Measurements from ENCODE around the gene PCSK9.

PCSK9 gene

DNA sequence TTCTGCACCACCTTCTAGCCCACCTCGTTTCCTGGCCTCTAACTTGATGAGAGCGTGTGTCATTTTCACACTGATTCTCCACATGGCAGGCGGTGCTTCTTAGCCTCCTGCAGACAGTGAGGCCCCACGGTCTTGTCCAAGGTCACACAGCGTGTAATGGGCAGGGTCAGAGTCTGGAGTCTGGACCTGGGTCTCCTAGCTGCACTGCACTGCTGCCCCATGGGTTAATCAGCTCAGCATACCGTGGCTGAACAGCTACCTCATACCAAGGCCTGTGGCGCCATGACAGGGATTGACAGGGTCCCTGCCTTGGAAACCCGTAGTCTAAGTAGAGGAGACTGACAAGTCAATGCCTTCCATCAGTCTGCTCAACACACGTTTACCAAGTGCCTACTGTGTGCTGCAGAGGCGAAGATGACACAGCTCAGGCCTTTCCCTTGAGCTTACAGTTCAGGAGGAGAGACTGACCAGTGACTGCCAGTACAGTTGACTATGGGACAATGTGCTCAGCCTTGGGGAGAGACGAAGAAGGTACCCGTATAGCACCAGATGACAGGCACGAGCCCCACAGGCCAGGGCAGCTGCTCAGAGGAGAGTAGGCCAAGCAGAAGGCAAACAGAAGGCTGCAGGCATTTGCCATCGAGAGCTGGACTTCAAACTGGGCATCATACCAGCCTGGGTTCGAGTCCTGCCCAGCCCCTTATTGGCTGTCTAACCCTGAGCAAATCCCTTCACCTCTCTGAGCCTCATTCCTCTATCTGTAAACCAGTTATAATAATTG, 5.5 kb downstream of the PCSK9 start:
- DNase-seq (ENCODE audit: low spot score) = no peak

DNA sequence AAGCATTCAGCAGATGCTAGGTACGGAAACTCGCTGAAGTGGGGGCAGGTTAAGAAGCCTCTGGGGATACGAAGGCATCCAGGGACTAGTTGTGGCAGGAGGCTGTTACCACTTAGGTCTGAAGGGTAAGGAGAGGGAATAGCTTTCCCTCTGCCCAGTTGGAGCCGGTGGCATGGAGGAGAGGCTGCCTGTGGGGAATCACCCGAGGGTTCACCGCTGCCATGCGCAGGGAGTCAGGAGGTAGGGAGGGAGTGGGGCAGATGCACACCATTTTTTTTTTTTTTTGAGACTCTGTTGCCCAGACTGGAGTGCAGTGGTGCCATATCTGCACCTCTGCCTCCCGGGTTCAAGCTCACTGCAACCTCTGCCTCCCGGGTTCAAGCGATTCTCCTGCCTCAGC, 6.1 kb downstream of the PCSK9 start:
- DNase-seq (ENCODE audit: low spot score) = no peak

DNA sequence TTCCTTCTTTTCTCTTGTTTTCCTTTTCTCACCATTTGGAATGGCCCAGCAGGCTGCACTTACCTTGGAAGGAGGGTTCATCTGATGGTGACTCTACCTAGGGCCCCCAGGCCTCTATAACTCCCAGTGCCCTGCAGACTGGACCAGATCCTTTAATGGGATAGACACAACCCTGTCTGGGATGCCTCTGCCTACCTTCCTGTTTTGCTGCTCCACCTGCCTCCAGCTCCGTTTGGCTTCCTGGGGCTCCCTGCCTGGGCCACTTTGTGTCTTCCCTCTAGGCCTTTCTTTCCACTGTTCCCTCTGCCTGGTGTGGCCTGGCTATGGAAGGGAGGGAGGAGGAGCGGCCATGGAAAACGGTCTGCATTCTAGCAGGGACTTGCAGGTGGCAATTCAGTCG, 7.5 kb downstream of the PCSK9 start:
- no peak for DNase-seq (ENCODE audit: low spot score)

DNA sequence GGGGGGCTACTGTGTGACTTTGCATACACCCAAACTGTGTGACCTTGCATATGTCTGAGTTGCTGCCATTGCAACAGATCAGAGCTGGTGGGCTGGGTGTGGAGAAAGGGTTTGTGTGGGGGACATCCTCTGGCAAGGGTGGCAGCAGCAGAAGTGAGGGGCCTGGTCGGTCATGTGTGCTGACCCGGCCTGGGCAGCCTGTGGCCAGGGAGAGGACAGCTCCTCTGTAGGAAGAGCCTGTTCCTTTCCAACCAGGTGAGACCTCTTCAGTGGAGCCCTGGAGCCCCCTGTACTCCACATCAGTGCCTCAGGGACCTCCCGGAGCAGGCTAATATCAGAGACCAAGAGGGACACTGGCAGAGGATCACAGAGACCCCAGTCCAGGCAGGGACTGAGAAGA, 8.3 kb downstream of the PCSK9 start:
- no peak for DNase-seq (ENCODE audit: low spot score)

DNA sequence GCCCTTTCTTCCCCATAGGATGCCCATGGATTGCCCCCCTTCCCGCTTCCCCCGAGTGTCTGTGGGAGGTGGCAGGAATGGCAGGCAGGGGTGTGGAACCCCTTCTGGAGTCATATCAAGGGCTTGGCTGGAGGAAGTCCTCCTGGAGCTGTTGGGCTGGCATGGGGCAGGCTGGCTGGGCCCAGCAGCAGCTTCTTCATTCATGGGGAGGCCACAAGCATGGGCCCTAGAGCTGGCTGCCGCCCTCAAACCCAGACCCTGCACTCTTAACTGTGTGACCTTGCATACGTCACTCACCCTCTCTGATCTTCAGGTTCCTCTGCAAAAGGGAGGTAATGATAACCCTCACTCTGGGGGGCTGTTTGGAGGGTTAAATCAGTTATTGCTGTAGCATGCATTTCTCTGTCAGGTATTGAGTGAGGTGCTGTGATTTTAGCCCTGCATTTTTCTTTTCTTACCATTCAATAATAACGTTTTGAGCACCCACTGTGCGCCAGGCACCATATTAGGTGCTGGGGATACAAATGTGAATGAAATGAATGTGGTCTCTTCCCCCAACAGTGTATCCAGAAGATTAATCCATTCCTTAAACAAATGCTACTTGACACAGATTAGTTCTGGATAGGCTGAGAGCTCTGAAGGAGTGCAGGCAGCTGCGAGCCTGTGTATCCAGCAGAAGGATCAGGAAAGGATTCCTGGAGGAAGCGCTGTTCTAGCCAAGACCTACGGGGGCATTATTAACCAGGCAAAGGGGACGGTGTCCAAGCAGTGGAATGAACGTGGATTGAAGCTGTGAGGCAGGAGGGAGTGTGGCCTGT, 9.3 kb downstream of the PCSK9 start:
- DNase-seq (ENCODE audit: low spot score) = no peak

DNA sequence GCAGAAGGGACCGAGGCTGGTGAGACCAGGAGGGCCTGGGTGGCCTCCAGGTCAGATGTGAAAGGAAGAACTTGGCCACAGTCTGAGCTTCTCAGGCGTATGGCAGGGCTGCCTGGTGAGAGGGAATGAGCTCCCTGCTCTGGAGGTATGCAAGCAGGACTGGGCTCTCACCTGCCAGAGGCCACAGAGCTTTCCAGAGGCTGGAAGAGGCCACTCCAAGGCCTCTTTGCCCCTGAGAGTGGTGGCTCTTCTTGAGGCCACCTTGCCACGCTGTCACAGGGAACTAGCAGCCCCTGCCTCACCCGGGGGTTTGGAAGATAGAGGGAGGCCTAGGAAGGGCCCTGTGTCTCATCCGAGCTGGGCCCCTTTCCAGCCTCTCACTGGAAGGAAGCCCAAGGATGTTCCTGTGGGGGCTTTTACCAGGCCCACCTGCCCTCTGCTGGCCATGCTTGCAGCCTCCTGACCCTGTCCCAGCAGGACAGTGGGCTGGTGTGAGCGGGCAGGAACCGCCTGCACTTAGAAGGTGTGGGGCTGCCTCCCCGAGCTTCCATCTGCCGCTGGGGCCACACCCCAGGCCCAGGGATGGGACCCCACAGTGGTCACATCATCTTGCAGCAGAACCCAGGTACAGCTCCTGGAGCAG, 10.0 kb downstream of the PCSK9 start:
- DNase-seq (ENCODE audit: low spot score) = no peak

DNA sequence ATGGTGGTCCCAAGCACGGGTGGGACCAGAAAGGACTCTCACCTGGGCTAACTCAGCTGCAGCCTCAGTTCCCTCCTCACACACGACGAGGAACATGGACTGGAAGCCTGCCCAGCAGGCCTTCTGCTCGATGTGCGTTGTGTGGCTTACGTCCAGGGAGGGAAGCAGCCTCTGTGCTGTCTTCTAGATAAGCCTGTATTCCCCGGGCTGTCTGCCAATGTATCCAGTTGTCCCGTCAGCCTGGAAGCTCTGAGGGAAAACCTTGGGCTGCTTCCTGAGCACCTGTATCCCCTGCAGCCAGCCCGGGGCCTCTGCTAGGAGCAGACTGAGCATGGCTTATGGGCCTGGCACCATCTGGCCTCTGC, 10.5 kb downstream of the PCSK9 start:
- DNase-seq (ENCODE audit: low spot score) = no peak

DNA sequence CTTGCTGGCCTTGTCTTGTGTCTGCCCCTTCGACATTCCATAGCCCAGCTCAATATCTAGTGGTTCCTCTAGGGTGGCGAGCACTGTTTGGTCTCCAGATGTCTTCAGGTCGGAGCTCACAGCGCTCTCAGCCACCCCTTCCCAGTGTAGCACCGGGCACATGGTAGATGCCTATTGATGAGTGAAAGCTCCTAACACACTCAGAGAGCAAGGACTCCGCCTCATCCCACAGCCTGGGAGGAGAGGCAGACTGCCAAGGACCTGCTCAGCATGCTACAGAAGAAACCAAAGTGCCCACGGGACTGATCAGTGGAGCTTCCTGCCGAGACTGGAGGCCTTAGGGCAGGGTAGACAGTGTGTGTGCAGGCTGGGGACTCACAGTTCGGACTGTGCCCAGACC, 10.9 kb downstream of the PCSK9 start:
- DNase-seq (ENCODE audit: low spot score) = no peak

DNA sequence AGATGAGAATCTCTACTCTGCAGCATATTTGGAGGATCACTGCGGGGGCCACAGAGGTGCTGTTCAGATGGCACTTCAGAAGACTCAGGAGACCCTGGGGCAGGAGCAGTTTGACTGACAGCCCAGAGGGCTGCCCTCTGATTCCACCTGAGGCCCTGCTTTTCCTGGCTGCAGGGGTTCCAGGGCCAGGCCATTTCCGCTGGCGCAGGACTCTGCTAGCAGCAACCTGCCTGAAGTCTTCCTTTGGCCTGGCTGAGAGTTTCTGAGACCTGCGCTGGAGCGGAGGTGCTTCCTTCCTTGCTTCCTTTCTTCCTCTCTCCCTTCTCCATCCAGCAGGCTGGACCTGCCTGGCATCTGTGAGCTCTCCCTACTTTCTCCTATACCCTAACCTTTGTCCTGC, 11.8 kb downstream of the PCSK9 start:
- no peak for DNase-seq (ENCODE audit: low spot score)

DNA sequence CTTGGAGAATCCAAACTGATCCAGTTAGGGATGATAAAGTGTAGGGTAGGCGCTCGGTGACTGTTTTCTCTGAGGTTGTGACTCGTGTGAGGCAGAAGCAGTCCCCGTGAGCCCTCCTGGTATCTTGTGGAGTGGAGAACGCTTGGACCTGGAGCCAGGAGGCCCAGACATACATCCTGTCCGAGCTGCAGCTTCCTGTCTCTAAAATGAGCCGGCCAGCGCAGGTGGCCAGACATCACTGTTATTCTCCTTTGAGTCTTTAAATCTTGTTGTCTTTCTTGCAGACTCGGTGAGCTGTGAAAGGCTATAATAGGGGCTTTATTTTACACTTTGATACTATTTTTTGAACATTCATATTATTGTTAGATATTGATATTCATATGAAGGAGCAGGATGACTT, 12.3 kb downstream of the PCSK9 start:
- no peak for DNase-seq (ENCODE audit: low spot score)

DNA sequence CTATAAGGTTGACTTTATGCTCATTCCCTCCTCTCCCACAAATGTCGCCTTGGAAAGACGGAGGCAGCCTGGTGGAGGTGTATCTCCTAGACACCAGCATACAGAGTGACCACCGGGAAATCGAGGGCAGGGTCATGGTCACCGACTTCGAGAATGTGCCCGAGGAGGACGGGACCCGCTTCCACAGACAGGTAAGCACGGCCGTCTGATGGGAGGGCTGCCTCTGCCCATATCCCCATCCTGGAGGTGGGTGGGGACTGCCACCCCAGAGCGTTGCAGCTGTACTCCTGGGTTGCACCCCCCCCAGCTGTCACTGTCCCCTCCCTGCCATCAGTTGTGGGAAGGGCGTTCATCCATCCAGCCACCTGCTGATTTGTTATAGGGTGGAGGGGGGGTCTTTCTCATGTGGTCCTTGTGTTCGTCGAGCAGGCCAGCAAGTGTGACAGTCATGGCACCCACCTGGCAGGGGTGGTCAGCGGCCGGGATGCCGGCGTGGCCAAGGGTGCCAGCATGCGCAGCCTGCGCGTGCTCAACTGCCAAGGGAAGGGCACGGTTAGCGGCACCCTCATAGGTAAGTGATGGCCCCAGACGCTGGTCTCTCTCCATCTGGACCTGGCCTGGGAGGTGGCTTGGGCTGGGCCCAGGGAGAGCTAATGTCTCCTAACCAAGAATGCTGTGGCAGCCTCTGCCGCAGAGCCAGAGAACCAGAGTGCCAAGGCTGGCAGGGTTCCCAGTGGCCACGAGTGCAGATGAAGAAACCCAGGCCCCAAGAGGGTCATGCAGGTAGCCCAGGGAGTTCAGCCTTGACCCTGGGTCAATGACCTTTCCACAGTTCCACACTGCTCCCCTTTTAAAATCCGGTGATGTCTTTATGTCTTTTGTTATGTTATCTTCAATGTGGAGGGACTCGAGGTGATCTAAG, 13.1 kb downstream of the PCSK9 start:
- DNase-seq (ENCODE audit: low spot score) = no peak

DNA sequence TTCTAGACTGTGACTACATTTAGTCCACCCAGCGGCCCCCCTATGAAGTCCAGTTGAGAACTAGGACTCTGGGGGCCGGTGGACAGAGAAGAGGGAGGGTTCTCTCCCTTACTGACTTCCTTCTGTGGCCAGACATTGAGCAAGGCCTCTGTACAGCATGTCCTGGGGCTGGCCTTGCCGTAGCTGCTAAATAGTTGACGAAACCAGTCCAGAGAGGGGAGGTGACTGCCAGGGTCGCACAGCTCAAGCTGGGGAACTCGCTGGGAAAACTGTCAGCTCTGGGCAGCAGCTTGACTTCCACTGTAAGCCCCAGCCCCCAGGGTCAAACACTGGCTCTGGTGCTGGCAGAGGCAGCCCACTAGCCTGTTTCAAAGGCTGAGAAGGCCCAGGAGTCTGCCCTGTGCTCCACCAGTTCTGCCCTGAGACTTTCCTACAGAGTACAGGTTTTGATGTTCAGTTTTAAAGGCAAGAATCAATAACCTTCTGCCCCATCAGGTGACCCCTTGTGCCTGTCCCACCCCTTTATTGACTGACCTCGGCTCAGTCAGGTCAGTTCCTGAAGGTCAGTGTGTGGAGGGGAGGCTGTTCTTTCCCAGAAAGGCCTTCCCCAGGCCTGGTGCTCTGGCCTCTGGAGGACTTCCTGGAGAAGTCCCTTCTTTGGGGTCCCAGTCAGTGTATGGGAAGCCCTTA, 14.1 kb downstream of the PCSK9 start:
- no peak for DNase-seq (ENCODE audit: low spot score)

DNA sequence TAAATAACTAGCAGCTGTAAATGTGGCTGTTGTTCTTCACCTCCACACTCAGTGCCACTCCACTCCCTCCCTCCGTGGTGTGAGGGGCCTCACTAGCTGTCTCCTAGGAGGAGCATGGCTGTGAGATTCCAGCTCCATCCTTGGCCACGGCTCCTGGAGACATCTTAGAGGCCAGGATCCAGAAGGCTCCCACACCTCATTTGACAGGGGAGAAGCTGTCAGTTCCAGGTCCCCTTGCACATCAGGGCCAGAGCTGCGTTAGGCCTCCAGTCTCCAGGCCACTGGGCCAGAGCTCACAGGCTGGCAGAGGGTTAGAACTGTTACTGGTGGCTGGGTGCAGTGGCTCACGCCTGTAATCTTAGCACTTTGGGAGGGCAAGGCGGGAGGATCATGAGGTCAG, 15.0 kb downstream of the PCSK9 start:
- DNase-seq (ENCODE audit: low spot score) = no peak

DNA sequence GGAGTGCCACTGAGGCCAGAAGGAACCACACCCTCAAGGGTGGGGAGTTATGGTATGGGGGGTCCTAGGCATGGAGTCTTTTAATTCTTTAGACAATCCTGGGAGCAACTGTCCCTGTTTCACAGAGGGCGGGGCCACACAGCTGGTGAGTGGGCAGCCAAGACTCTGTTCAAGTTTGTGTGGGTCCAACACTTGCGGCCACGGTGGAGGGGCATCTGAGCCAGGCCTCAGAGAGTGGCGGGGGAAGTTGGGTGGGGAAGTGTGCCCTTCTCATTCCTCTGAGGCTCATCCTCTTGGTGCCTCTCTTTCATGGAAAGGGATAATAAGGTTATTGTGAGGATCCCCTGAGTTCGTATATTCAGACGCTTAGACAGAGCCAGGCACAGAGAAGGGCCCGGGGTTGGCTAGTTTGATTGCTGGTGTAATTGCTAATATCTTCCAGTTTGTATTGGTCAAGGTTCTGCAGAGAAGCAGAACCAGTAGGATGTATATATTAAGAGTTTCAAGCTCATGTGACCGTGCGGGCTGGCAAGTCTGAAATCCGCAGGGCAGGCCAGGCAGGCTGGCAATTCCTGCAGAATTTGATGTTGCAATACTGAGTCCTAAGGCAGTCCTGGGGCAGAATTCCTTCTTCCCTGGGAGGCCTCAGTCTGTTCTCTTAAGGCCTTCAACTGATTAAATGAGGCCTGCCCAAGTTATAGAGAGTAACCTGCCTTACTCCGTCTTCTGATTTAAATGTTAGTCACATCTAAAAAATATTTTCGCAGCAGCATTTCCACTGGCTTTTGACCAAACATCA, 15.9 kb downstream of the PCSK9 start:
- DNase-seq (ENCODE audit: low spot score) = no peak

DNA sequence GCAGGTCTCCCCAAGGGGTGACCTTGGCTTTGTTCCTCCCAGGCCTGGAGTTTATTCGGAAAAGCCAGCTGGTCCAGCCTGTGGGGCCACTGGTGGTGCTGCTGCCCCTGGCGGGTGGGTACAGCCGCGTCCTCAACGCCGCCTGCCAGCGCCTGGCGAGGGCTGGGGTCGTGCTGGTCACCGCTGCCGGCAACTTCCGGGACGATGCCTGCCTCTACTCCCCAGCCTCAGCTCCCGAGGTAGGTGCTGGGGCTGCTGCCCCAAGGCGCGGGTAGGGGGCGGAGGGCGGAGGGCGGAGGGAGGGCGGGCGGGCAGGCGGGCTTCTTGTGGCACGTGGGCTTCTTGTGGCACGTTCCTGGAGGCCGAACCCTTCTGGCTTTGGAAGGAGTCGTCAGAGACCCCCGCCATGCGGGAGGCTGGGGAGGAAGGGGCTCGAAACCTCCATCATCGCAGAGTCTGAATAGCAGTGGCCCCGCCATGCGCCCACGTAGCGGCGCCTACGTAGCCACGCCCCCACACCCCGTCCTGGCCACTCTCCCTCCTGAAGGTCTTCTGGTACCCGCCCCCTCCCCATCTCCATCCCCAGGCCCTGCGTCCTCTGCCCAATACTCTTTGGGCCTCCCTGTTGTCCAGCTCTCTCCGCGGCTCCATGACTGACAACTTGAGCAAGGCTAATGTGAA, 16.7 kb downstream of the PCSK9 start:
- no peak for DNase-seq (ENCODE audit: low spot score)

DNA sequence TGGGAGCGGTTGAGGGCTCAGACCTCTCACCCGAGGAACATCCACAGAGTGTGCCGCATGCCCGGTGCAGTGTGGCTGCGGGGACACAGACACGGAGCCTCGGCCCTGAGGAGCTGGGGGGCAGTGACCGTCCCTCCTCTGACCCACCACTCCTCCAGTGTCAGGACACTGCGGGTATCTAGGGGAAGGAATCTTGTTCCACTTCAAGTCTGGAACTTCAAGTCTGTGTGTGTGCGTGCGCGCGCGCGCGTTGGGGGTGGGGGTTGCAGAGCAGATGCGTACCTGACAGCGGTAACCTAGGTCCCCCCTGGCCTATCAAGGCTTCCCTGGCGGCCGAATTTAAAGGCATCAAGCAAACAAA, 17.3 kb downstream of the PCSK9 start:
- DNase-seq (ENCODE audit: low spot score) = no peak

DNA sequence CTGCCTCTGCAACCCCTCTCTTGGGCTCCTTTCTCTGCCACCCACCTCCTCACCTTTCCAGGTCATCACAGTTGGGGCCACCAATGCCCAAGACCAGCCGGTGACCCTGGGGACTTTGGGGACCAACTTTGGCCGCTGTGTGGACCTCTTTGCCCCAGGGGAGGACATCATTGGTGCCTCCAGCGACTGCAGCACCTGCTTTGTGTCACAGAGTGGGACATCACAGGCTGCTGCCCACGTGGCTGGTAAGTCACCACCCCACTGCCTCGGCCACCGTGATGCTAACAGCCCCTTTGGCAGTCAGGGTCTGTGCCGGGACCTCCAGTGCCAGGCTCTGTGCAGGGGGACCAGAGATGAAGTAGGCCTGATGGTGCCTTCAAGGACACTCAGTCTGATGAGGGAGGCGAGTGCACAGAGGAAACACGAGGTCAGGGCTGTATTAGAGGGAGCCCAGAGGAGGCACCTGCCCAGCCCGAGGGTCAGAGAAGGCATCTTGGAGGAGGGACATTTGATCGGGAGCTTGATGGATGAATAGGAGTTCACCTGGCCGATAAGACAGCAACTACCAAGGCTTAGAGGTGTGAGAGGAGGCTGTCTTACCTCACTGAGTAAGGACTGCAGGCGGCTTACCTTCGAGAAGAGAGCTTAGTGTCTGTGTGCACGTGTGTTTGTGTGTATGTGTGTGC, 18.1 kb downstream of the PCSK9 start:
- DNase-seq (ENCODE audit: low spot score) = no peak

DNA sequence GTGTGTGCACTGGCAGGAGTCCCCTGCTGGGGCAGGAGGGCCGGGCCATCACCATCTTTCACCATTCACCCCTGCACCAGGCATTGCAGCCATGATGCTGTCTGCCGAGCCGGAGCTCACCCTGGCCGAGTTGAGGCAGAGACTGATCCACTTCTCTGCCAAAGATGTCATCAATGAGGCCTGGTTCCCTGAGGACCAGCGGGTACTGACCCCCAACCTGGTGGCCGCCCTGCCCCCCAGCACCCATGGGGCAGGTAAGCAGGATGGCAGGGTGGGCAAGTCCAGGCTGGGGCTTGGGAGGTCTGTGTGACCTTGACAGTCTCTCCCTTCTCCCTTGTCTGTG, 18.6 kb downstream of the PCSK9 start:
- no peak for DNase-seq (ENCODE audit: low spot score)

DNA sequence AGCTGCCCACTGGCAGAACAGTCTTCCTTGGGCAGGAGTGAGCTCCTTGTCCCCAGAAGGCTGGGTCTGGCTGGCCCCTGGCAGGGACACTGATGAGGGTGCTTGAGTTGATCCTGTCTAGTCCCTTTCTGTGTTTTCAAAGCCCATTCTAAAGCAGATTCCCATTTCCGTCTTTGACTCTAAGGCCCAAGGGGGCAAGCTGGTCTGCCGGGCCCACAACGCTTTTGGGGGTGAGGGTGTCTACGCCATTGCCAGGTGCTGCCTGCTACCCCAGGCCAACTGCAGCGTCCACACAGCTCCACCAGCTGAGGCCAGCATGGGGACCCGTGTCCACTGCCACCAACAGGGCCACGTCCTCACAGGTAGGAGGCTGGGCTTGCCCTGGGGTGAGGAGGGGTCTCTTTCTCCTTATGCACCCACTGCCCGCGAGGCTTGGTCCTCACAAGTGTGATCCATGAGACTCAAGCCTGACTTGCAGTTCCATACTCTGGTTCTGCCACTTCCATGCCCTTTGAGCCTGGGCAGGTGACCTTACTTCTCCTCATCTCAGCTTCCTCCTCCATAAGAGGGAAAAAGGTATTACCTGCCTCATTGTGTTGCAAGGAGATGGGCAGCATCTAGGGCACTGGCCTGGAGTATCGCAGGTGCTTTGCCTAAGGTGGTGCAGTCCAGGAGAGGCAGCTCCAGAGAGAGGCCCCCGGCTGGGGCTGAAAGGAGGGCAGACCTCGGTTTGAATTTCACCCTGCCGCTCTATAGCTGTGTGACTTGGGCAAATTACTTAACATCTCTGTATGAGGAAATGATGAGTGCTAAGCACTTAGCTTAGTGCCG, 20.2 kb downstream of the PCSK9 start:
- no peak for DNase-seq (ENCODE audit: low spot score)
